ENCODE results near the gene SNX13.

SNX13 gene

GRCh38 chr7:17986851-17987250, 46.6 kb upstream of the SNX13 start:
- no peak for TF ChIP-seq FOXK2 (IDR thresholded peaks at IDR 0.05)
- TF ChIP-seq ARNT (IDR thresholded peaks at IDR 0.05) = no peak
- no peak for TF ChIP-seq ZNF384 (IDR thresholded peaks at IDR 0.05)
- no peak for TF ChIP-seq HDGF (IDR thresholded peaks at IDR 0.05; ENCODE audit: borderline replicate concordance)
- no peak for TF ChIP-seq ELF4 (IDR thresholded peaks at IDR 0.05)
- TF ChIP-seq BHLHE40 (IDR thresholded peaks at IDR 0.05; ENCODE audit: borderline replicate concordance) = no peak
- TF ChIP-seq L3MBTL2 (conservative IDR thresholded peaks at IDR 0.05) = no peak
- no peak for TF ChIP-seq SP1 (IDR thresholded peaks at IDR 0.05)
- no peak for TF ChIP-seq SUZ12 (IDR thresholded peaks at IDR 0.05)
- no peak for TF ChIP-seq FOXA1 (IDR thresholded peaks at IDR 0.05)
- no peak for TF ChIP-seq PKNOX1 (IDR thresholded peaks at IDR 0.05)
- ChIA-PET CTCF (no interaction called here), POLR2A (no interaction called here)
- no peak for DNase-seq (ENCODE audit: extremely low spot score)

GRCh38 chr7:17985473-17986239, 45.4 kb upstream of the SNX13 start:
- POLR2A ChIA-PET = no interaction called here
- TF ChIP-seq SP1 (IDR thresholded peaks at IDR 0.05) (no peak), NFRKB (IDR thresholded peaks at IDR 0.05) (no peak), SUZ12 (IDR thresholded peaks at IDR 0.05) (no peak), ELF4 (IDR thresholded peaks at IDR 0.05) (no peak), HDGF (IDR thresholded peaks at IDR 0.05; ENCODE audit: borderline replicate concordance) (no peak)
- CTCF ChIA-PET = interaction anchor here (0.5 to 1.1 kb wide), 2 partner anchors 215 to 1561 kb away, joined by 3 read pairs; no protein-coding TSS in a partner anchor
- no peak for DNase-seq (ENCODE audit: extremely low spot score)

GRCh38 chr7:17984288-17984687, 44.0 kb upstream of the SNX13 start:
- no peak for DNase-seq (ENCODE audit: extremely low spot score)
- TF ChIP-seq ARNT (IDR thresholded peaks at IDR 0.05) = no peak
- TF ChIP-seq ZNF384 (IDR thresholded peaks at IDR 0.05) = no peak
- no peak for TF ChIP-seq FOXK2 (IDR thresholded peaks at IDR 0.05)
- TF ChIP-seq CTBP1 (IDR thresholded peaks at IDR 0.05; ENCODE audit: borderline replicate concordance) = no peak
- no peak for TF ChIP-seq HDGF (IDR thresholded peaks at IDR 0.05; ENCODE audit: borderline replicate concordance)
- no peak for TF ChIP-seq TARDBP (IDR thresholded peaks at IDR 0.05)
- no peak for TF ChIP-seq SUZ12 (IDR thresholded peaks at IDR 0.05)
- TF ChIP-seq NFRKB (IDR thresholded peaks at IDR 0.05) = no peak
- no peak for TF ChIP-seq SP1 (IDR thresholded peaks at IDR 0.05)
- TF ChIP-seq L3MBTL2 (conservative IDR thresholded peaks at IDR 0.05) = no peak
- no peak for TF ChIP-seq LEF1 (IDR thresholded peaks at IDR 0.05; ENCODE audit: borderline replicate concordance)
- no peak for TF ChIP-seq ELF4 (IDR thresholded peaks at IDR 0.05)
- no peak for TF ChIP-seq FOXM1 (IDR thresholded peaks at IDR 0.05; ENCODE audit: borderline replicate concordance)
- no peak for TF ChIP-seq BHLHE40 (IDR thresholded peaks at IDR 0.05; ENCODE audit: borderline replicate concordance)
- no peak for TF ChIP-seq PKNOX1 (IDR thresholded peaks at IDR 0.05)
- no peak for TF ChIP-seq FOXA1 (IDR thresholded peaks at IDR 0.05)
- ChIA-PET POLR2A (no interaction called here), CTCF (interaction anchor here (0.6 kb wide), 1 partner anchor 541 kb away, joined by 3 read pairs; no protein-coding TSS in a partner anchor)

- CTCF ChIA-PET = interaction anchor here (0.6 kb wide), 1 partner anchor 542 kb away, joined by 3 read pairs; no protein-coding TSS in a partner anchor
- DNase-seq (ENCODE audit: extremely low spot score) = no peak
- POLR2A ChIA-PET = no interaction called here
- TF ChIP-seq CTBP1 (IDR thresholded peaks at IDR 0.05; ENCODE audit: borderline replicate concordance) (no peak), ZNF384 (IDR thresholded peaks at IDR 0.05) (no peak), FOXA1 (IDR thresholded peaks at IDR 0.05) (no peak), BHLHE40 (IDR thresholded peaks at IDR 0.05; ENCODE audit: borderline replicate concordance) (no peak), SUZ12 (IDR thresholded peaks at IDR 0.05) (no peak), HDGF (IDR thresholded peaks at IDR 0.05; ENCODE audit: borderline replicate concordance) (no peak), ELF4 (IDR thresholded peaks at IDR 0.05) (no peak), FOXM1 (IDR thresholded peaks at IDR 0.05; ENCODE audit: borderline replicate concordance) (no peak), FOXK2 (IDR thresholded peaks at IDR 0.05) (no peak), TARDBP (IDR thresholded peaks at IDR 0.05) (no peak)
Observed at GRCh38 chr7:17983221-17984062, 43.1 kb upstream of the SNX13 start.

- POLR2A ChIA-PET = no interaction called here
- CTCF ChIA-PET = no interaction called here
- TF ChIP-seq TARDBP (IDR thresholded peaks at IDR 0.05) (no peak), PKNOX1 (IDR thresholded peaks at IDR 0.05) (no peak), FOXA1 (IDR thresholded peaks at IDR 0.05) (no peak), SUZ12 (IDR thresholded peaks at IDR 0.05) (no peak), SP1 (IDR thresholded peaks at IDR 0.05) (no peak), ELF4 (IDR thresholded peaks at IDR 0.05) (no peak), ARNT (IDR thresholded peaks at IDR 0.05) (no peak), NFRKB (IDR thresholded peaks at IDR 0.05) (no peak), ZNF384 (IDR thresholded peaks at IDR 0.05) (no peak), FOXM1 (IDR thresholded peaks at IDR 0.05; ENCODE audit: borderline replicate concordance) (no peak), HDGF (IDR thresholded peaks at IDR 0.05; ENCODE audit: borderline replicate concordance) (no peak), L3MBTL2 (conservative IDR thresholded peaks at IDR 0.05) (no peak), LEF1 (IDR thresholded peaks at IDR 0.05; ENCODE audit: borderline replicate concordance) (no peak), BHLHE40 (IDR thresholded peaks at IDR 0.05; ENCODE audit: borderline replicate concordance) (no peak), CTBP1 (IDR thresholded peaks at IDR 0.05; ENCODE audit: borderline replicate concordance) (no peak), FOXK2 (IDR thresholded peaks at IDR 0.05) (no peak)
- no peak for DNase-seq (ENCODE audit: extremely low spot score)
Observed at GRCh38 chr7:17976952-17977351, 36.7 kb upstream of the SNX13 start.
